K562 (cell line): Measurements from ENCODE around the gene WFDC13. TPM values are rescaled to one million over a fixed set of nuclear protein-coding genes. Genes with fewer than 3 reads are reported as not detected.

Experiments used
- ATAC-seq: fragments of 200-7000 bp; cut with Tn5 transposase; 3 replicates; pipeline ENCODE4 v1.9.1; 2020; ENCODE audit warnings: moderate library complexity
- BruUV-seq: library from RNA; stranded (reverse); fragments of 400-500 nt; replicated peaks from 2 replicates; lab custom pipeline; 2021; lab: Mats Ljungman, UMichigan
- CTCF ChIA-PET: fragments of 300-600 bp; formaldehyde crosslinking; extraction: SDS; loops from one replicate; lab custom pipeline; 2021; ENCODE audit warnings: low intra/inter-chr PET ratio; lab: Yijun Ruan, JAX
- POLR2A ChIA-PET: fragments of 300-600, 350-650 bp; sonication (Branson Sonifier 250); formaldehyde crosslinking; extraction: SDS; loops from one replicate; lab custom pipeline; 2021; ENCODE audit warnings: antibody characterized with exemption, inconsistent platforms; lab: Yijun Ruan, JAX
- DNase-seq, 4 experiments: peaks; one replicate each; pipeline versions ENCODE4 v3.0.0 to v3.0.0-alpha.2; 2011 to 2018; ENCODE audit warnings: low spot score in 3 of 4, mixed read lengths in 3 of 4; ENCODE audit errors: extremely low read depth in 1 of 4
- FAIRE-seq: peaks from 2 replicates; lab custom pipeline; 2011; peaks lifted over from hg19 to GRCh38; lab: Jason Lieb, UNC
- H2AFZ ChIP-seq: 2 replicates; pipeline ENCODE4 v1.6.0; 2011; ENCODE audit warnings: low read depth, low read length, control low read depth, inconsistent platforms
- H3K27ac ChIP-seq: fragments of 200-600 bp; 3 replicates; pipeline ENCODE4 v1.8.0; 2011; ENCODE audit warnings: low read depth, mild to moderate bottlenecking, control low read depth, inconsistent platforms, low read length, moderate library complexity, mixed read lengths; ENCODE audit errors: extremely low read depth
- H3K27me3 ChIP-seq, 2 experiments: fragments of 300-600 bp in 1 of 2; 2 replicates in 1 of 2; 3 replicates in 1 of 2; pipeline versions ENCODE4 v1.6.0 to v1.8.0; 2011; ENCODE audit warnings: inconsistent platforms in 2 of 2, low read length in 2 of 2, mild to moderate bottlenecking in 1 of 2, mixed read lengths in 1 of 2, moderate library complexity in 1 of 2; ENCODE audit not compliant: control insufficient read depth in 2 of 2, insufficient read depth in 2 of 2
- H3K36me3 ChIP-seq: fragments of 300-600 bp; 3 replicates; pipeline ENCODE4 v1.8.0; 2011; ENCODE audit warnings: mild to moderate bottlenecking, low read length, inconsistent platforms; ENCODE audit not compliant: control insufficient read depth, insufficient read depth
- H3K4me1 ChIP-seq, 2 experiments: fragments of 200-600 bp in 1 of 2; replicated peaks in 1 of 2; 2 replicates in 1 of 2; 3 replicates in 1 of 2; pipeline versions ENCODE4 v1.5.1 to v1.8.0; 2011; ENCODE audit warnings: inconsistent platforms in 2 of 2, low read length in 2 of 2, mild to moderate bottlenecking in 1 of 2, mixed read lengths in 1 of 2, moderate library complexity in 1 of 2; ENCODE audit not compliant: control insufficient read depth in 2 of 2, insufficient read depth in 2 of 2
- H3K4me2 ChIP-seq: 2 replicates; pipeline ENCODE4 v1.6.1; 2011; ENCODE audit warnings: low read length, control low read depth, inconsistent platforms, mixed read lengths; ENCODE audit not compliant: insufficient read depth
- H3K4me3 ChIP-seq: fragments of 200-600 bp; sonication (generic), shearing (Covaris generic); 2 replicates; pipeline ENCODE4 v1.5.1; 2016; ENCODE audit warnings: control low read depth, inconsistent platforms
- H3K79me2 ChIP-seq: fragments of 200-600 bp; 3 replicates; pipeline ENCODE4 v1.8.0; 2011; ENCODE audit warnings: low read length, inconsistent platforms; ENCODE audit not compliant: control insufficient read depth, insufficient read depth
- H3K9ac ChIP-seq, 2 experiments: 2 replicates each; pipeline versions ENCODE4 v1.6.0 to v1.6.1; 2011; ENCODE audit warnings: low read depth in 2 of 2, low read length in 2 of 2, control low read depth in 1 of 2, inconsistent platforms in 1 of 2, mild to moderate bottlenecking in 1 of 2, mixed read lengths in 1 of 2; ENCODE audit not compliant: insufficient read depth in 1 of 2
- H3K9me1 ChIP-seq: one replicate; pipeline ENCODE4 v1.6.0; 2011; ENCODE audit warnings: inconsistent platforms, mild to moderate bottlenecking, low read length, moderate library complexity; ENCODE audit not compliant: control insufficient read depth, insufficient read depth
- H3K9me3 ChIP-seq: replicated peaks from 2 replicates; pipeline ENCODE4 v1.5.1; 2011; ENCODE audit warnings: low read depth, low read length, inconsistent platforms; ENCODE audit not compliant: control insufficient read depth, insufficient read depth
- H4K20me1 ChIP-seq: replicated peaks from 2 replicates; pipeline ENCODE4 v1.6.1; 2011; ENCODE audit warnings: low read length, inconsistent platforms, mixed read lengths; ENCODE audit not compliant: control insufficient read depth, insufficient read depth
- AFF1 ChIP-seq, 2 experiments: fragments of 450-650 bp; IDR thresholded peaks; 2 replicates each; pipeline ENCODE4 v1.6.1; 2018; ENCODE audit warnings: mild to moderate bottlenecking in 2 of 2, low read depth in 1 of 2; ENCODE audit not compliant: partially characterized antibody in 2 of 2
- ASH1L ChIP-seq: fragments of 450-650 bp; IDR thresholded peaks from 2 replicates; pipeline ENCODE4 v1.6.1; 2018; ENCODE audit warnings: borderline replicate concordance, mild to moderate bottlenecking, low read depth; ENCODE audit not compliant: partially characterized antibody
- CHD2 ChIP-seq: IDR thresholded peaks from 2 replicates; pipeline ENCODE4 v1.6.1; 2011; ENCODE audit warnings: low read depth, low read length
- FUS ChIP-seq: fragments of 200-400 bp; formaldehyde crosslinking; optimal IDR thresholded peaks from 2 replicates; pipeline ENCODE3; 2017; ENCODE audit warnings: low read depth, low read length
- LARP7 ChIP-seq: fragments of 450-650 bp; IDR thresholded peaks from 2 replicates; pipeline ENCODE4 v1.6.1; 2016
- MAX ChIP-seq: sonication (generic); formaldehyde crosslinking; IDR thresholded peaks from 2 replicates; pipeline ENCODE4 v1.9.0; 2022; ENCODE audit warnings: mild to moderate bottlenecking, missing genetic modification reagents
- NKRF ChIP-seq: fragments of 450-650 bp; IDR thresholded peaks from 2 replicates; pipeline ENCODE4 v1.6.1; 2016; ENCODE audit warnings: borderline replicate concordance
- NUFIP1 ChIP-seq: fragments of 450-650 bp; IDR thresholded peaks from 2 replicates; pipeline ENCODE4 v1.6.1; 2018; ENCODE audit not compliant: partially characterized antibody
- RCOR1 ChIP-seq, 2 experiments: IDR thresholded peaks; 2 replicates each; pipeline ENCODE4 v1.6.1; 2012; ENCODE audit warnings: low read depth in 2 of 2, low read length in 2 of 2, borderline replicate concordance in 1 of 2, improper control_type of control experiment in 1 of 2
- TSC22D4 ChIP-seq: fragments of 450-650 bp; IDR thresholded peaks from 2 replicates; pipeline ENCODE4 v1.6.1; 2016; ENCODE audit warnings: missing genetic modification characterization, missing biosample characterization, control low read depth
- XRCC3 ChIP-seq: fragments of 450-650 bp; IDR thresholded peaks from 2 replicates; pipeline ENCODE4 v1.6.1; 2017; ENCODE audit warnings: mild to moderate bottlenecking, moderate library complexity
- ZBTB1 ChIP-seq: sonication (generic); formaldehyde crosslinking; IDR thresholded peaks from 2 replicates; pipeline ENCODE4 v1.8.1; 2023; ENCODE audit warnings: missing genetic modification reagents, low read depth, mild to moderate bottlenecking, borderline replicate concordance
- ZFX ChIP-seq: sonication (generic); formaldehyde crosslinking; IDR thresholded peaks from 2 replicates; pipeline ENCODE4 v1.8.0; 2022; ENCODE audit warnings: mild to moderate bottlenecking, missing genetic modification reagents, moderate library complexity
- ZNF507 ChIP-seq: conservative IDR thresholded peaks from 2 replicates; pipeline ENCODE4 v1.6.1; 2017; ENCODE audit warnings: missing genetic modification characterization, missing compliant biosample characterization
- ZNF699 ChIP-seq: fragments of 250-450 bp; sonication (Bioruptor Pico); IDR thresholded peaks from 2 replicates; pipeline ENCODE4 v1.8.0; 2021; ENCODE audit warnings: mild to moderate bottlenecking, moderate library complexity; ENCODE audit not compliant: insufficient replicate concordance
- ZNF76 ChIP-seq: fragments of 250-450 bp; sonication (Bioruptor Pico); IDR thresholded peaks from 2 replicates; pipeline ENCODE4 v1.4.0; 2020; ENCODE audit warnings: mild to moderate bottlenecking, moderate library complexity, borderline replicate concordance
- WGBS: fragments of 100-300 bp; shearing (Covaris generic); methylation state at CpG from one replicate; pipeline ENCODE4 v1.1.6; 2016; ENCODE audit warnings: low coverage, mixed read lengths; ENCODE audit not compliant: insufficient coverage; ENCODE audit errors: missing lambda C conversion rate; 5-methylcytosine and 5-hydroxymethylcytosine counted together
- in situ Hi-C: fragments of 300-500 bp; cut with MboI; formaldehyde crosslinking; loops from 4 replicates; pipeline ENCODE4 v1.15.0; 2018; ENCODE audit warnings: inconsistent platforms, mixed read lengths
- intact Hi-C: fragments of 100-400 bp; cut with micrococcal nuclease; formaldehyde crosslinking; loops from 2 replicates; pipeline ENCODE4 v1.14.2; 2022
- polyA plus RNA-seq, 8 experiments: library from polyadenylated mRNA; depleted of rRNA in 4 of 8; stranded (reverse) in 5 of 8; unstranded in 3 of 8; fragments of >200 nt; fragmentation: Nextera tagmentation in 2 of 8; fragmentation: Illumina TruSeq in 1 of 8; extraction: Ambion mirVana in 2 of 8; extraction: Trizol in 1 of 8; gene quantifications; 2 replicates each; pipeline versions ENCODE4 v1.2.1 to v1.2.3, GENCODE V29; 2011 to 2014; ENCODE audit warnings: inconsistent platforms in 1 of 8, missing spikeins in 1 of 8
- total RNA-seq, 7 experiments: library from RNA; depleted of rRNA in 6 of 7; stranded (reverse); fragments of >200 nt in 6 of 7; fragmentation: Illumina TruSeq in 2 of 7; extraction: Trizol in 2 of 7; gene quantifications; 2 replicates each; pipeline versions ENCODE4 v1.2.1 to v1.2.3, GENCODE V29; 2011 to 2021; ENCODE audit warnings: low replicate concordance in 1 of 7

The WFDC13 gene
- total and polyA plus RNA-seq, 9 of the 15 experiments (the other 6 are each of a cell fraction or from before 2014, with no cell fraction given) = not detected

- TF ChIP-seq ZFX (no peak), CHD2 (no peak), AFF1 (IDR thresholded peaks at IDR 0.05; ENCODE audit: low read depth in 1 of 2, partially characterized antibody in 2 of 2) (no peak), RCOR1 (IDR thresholded peaks at IDR 0.05; ENCODE audit: borderline replicate concordance in 1 of 2, low read depth in 2 of 2, low read length in 2 of 2) (no peak), MAX (no peak)
- TF ChIP-seq, all 486 proteins: peak for 0
These were observed 50.9 kb downstream of the WFDC13 start (continued) for GRCh38 chr20:45752746-45753145.

GRCh38 chr20:45758096-45758495 is 56.3 kb downstream of the WFDC13 start:
- H3K79me2 ChIP-seq = no peaks in the 10 kb centered on the region
- no peak overlapping the region for H3K9ac ChIP-seq
- no peak for ATAC-seq
- no peaks in the 10 kb centered on the region for H3K9me3 ChIP-seq
- intact Hi-C loops (no loop called here), in situ Hi-C loops (no loop called here)
- ChIA-PET POLR2A (interaction anchor here (1.1 kb wide), 1 partner anchor 129 kb away, joined by 4 read pairs; the partner anchor contains the start of gene WFDC10A), CTCF (no interaction called here)
- BruUV-seq = no TSS peak
- H3K4me2 ChIP-seq = no peak overlapping the region
- no peak for FAIRE-seq
- peaks cover 5 to 9% of the 10 kb centered on the region in 2 experiments; a peak in 4 of 5 replicates for H3K27me3 ChIP-seq
- no peak overlapping the region for H3K27ac ChIP-seq
- 5% methylated on average over 4 of the region's 4 CpGs for WGBS
- no peaks in the 10 kb centered on the region for H3K36me3 ChIP-seq
- no peaks in the 10 kb centered on the region for H3K4me1 ChIP-seq
- no peak overlapping the region for H3K4me3 ChIP-seq
- DNase-seq = no peak
- no peaks in the 10 kb centered on the region for H3K9me1 ChIP-seq
- no peak overlapping the region for H2AFZ ChIP-seq
- H4K20me1 ChIP-seq = no peaks in the 10 kb centered on the region
- no peak for TF ChIP-seq ZNF699
- TF ChIP-seq ASH1L = no peak
- TF ChIP-seq ZBTB1 (CRISPR knock-in tag) = no peak
- no peak for TF ChIP-seq XRCC3
- no peak for TF ChIP-seq LARP7
- no peak for TF ChIP-seq NKRF
- TF ChIP-seq FUS = no peak
- no peak for TF ChIP-seq TSC22D4 (tag)
- no peak for TF ChIP-seq ZNF507 (tag)
- TF ChIP-seq ZNF76 (CRISPR knock-in tag) = no peak
- TF ChIP-seq ZFX = no peak
- TF ChIP-seq NUFIP1 = no peak
